ENCODE results near the gene CADM3.

DNA sequence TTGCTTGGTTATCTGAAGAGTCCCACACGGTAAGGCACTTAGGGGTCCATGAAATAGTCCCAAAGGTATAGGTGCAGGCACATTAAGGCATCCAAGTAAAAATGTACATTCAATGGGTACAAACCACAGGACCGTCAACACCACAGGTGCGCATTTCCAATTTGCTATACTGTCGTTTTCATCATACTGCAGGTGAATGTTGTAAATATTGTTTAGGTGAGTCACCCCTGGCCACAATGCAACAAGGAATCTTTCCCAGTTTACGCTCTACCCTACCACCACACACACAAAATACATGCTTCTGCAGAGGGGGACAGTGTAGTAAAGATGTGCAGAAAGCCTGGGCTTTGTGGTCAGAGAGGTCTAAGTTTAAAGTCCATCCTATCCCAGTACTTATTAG lies 13.7 kb downstream of the CADM3 start:
- TF ChIP-seq, protein P1, sequence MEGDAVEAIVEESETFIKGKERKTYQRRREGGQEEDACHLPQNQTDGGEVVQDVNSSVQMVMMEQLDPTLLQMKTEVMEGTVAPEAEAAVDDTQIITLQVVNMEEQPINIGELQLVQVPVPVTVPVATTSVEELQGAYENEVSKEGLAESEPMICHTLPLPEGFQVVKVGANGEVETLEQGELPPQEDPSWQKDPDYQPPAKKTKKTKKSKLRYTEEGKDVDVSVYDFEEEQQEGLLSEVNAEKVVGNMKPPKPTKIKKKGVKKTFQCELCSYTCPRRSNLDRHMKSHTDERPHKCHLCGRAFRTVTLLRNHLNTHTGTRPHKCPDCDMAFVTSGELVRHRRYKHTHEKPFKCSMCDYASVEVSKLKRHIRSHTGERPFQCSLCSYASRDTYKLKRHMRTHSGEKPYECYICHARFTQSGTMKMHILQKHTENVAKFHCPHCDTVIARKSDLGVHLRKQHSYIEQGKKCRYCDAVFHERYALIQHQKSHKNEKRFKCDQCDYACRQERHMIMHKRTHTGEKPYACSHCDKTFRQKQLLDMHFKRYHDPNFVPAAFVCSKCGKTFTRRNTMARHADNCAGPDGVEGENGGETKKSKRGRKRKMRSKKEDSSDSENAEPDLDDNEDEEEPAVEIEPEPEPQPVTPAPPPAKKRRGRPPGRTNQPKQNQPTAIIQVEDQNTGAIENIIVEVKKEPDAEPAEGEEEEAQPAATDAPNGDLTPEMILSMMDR (IDR thresholded peaks at IDR 0.05; ENCODE audit: low read depth, low read length, poor library complexity, severe bottlenecking), result no peak
- no peak for TF ChIP-seq EZH2phosphoT487 (IDR thresholded peaks at IDR 0.05; ENCODE audit: borderline replicate concordance, low read length)

All from DOHH2 (cell line).